Ascending aorta (tissue), 2 donors: ENCODE measurements around the gene AGK. TPM values are rescaled to one million over a fixed set of nuclear protein-coding genes. Genes with fewer than 3 reads are reported as not detected.

Experiments
- DNase-seq, 2 donors: peaks; one replicate each; pipeline ENCODE4 v3.0.0-alpha.2; 2019; ENCODE audit warnings: low spot score in 2 of 2
- H3K27ac ChIP-seq, 2 donors: fragments of 200-600 bp; sonication (generic); one replicate each; pipeline ENCODE4 v1.5.1; 2016 to 2017; ENCODE audit warnings: mild to moderate bottlenecking in 1 of 2
- H3K27me3 ChIP-seq: fragments of 200-600 bp; sonication (generic); one replicate; pipeline ENCODE4 v1.5.1; 2017
- H3K36me3 ChIP-seq, 2 donors: fragments of 200-600 bp; sonication (generic); one replicate each; pipeline ENCODE4 v1.5.1; 2016
- H3K4me1 ChIP-seq, 2 donors: fragments of 200-600 bp; sonication (generic); one replicate each; pipeline ENCODE4 v1.5.1; 2016 to 2017; ENCODE audit warnings: mild to moderate bottlenecking in 1 of 2
- H3K4me3 ChIP-seq, 2 donors: fragments of 200-600 bp; sonication (generic); one replicate each; pipeline ENCODE4 v1.5.1; 2016 to 2017; ENCODE audit warnings: mild to moderate bottlenecking in 1 of 2
- H3K9me3 ChIP-seq, 2 donors: fragments of 200-600 bp; sonication (generic); one replicate each; pipeline ENCODE4 v1.5.1; 2016
- intact Hi-C: fragments of 100-400 bp; cut with DNase I; formaldehyde crosslinking; loops from one replicate; pipeline ENCODE4 v1.15.1; 2023
- total RNA-seq: library from RNA; depleted of rRNA; stranded (reverse); fragments of >200 nt; gene quantifications from one replicate; pipeline ENCODE4 v1.1.0, GENCODE V29; 2016
- TF ChIP-seq, protein P1 (sequence below), 3 experiments: fragments of 200-600 bp in 2 of 3; fragments of 450-650 bp in 1 of 3; sonication (generic) in 2 of 3; IDR thresholded peaks; one replicate each; pipeline ENCODE4 v1.5.1; 2016 to 2019; ENCODE audit warnings: antibody characterized with exemption in 3 of 3, mild to moderate bottlenecking in 1 of 3, moderate library complexity in 1 of 3

Gene AGK
- total RNA-seq, 1 donor from 2014 or later: 16.1 TPM

GRCh38 chr7:141693082-141693481 lies 141.9 kb downstream of the AGK start:
- peaks cover 0 to 16% of the 10 kb centered on the region in 2 donors for H3K4me1 ChIP-seq
- H3K9me3 ChIP-seq: no peaks in the 10 kb centered on the region
- no peaks in the 10 kb centered on the region for H3K36me3 ChIP-seq
- H3K27me3 ChIP-seq: no peaks in the 10 kb centered on the region
- H3K27ac ChIP-seq: no peak overlapping the region
- DNase-seq: no peak
- intact Hi-C loops: no loop called here
- TF ChIP-seq, protein P1, sequence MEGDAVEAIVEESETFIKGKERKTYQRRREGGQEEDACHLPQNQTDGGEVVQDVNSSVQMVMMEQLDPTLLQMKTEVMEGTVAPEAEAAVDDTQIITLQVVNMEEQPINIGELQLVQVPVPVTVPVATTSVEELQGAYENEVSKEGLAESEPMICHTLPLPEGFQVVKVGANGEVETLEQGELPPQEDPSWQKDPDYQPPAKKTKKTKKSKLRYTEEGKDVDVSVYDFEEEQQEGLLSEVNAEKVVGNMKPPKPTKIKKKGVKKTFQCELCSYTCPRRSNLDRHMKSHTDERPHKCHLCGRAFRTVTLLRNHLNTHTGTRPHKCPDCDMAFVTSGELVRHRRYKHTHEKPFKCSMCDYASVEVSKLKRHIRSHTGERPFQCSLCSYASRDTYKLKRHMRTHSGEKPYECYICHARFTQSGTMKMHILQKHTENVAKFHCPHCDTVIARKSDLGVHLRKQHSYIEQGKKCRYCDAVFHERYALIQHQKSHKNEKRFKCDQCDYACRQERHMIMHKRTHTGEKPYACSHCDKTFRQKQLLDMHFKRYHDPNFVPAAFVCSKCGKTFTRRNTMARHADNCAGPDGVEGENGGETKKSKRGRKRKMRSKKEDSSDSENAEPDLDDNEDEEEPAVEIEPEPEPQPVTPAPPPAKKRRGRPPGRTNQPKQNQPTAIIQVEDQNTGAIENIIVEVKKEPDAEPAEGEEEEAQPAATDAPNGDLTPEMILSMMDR (IDR thresholded peaks at IDR 0.05): no peak
- H3K4me3 ChIP-seq: no peak overlapping the region

DNA sequence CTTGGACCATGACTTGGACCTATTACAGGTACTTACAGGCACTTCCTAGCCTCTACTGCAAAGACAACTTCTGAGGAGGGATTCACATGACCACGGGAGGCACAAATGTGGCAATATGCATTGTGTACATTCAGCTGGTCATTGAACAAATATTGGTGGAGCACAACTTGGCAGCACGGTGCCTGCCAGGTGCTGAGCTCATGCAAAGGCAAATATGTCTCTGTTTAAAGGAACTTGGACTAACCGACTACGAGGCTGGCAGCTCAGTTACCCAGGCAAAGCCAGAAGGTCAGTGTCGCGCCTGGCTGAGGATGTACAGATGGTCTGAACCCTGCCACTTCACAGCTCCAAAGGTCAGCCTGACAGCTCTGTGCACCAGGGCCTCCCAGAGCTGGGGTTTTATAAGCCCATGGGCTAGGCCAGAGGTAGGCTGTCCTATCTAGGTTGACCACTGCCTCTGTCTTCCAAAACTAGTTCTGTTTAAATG lies 144.6 kb downstream of the AGK start:
- Histone ChIP-seq H3K9me3 (no peaks in the 10 kb centered on the region), H3K4me3 (no peak overlapping the region), H3K27me3 (no peaks in the 10 kb centered on the region), H3K27ac (no peak overlapping the region), H3K4me1 (peaks cover 0 to 22% of the 10 kb centered on the region in 2 donors), H3K36me3 (no peaks in the 10 kb centered on the region)
- TF ChIP-seq, protein P1 (IDR thresholded peaks at IDR 0.05): no peak
- no peak for DNase-seq
- intact Hi-C loops: no loop called here

DNA sequence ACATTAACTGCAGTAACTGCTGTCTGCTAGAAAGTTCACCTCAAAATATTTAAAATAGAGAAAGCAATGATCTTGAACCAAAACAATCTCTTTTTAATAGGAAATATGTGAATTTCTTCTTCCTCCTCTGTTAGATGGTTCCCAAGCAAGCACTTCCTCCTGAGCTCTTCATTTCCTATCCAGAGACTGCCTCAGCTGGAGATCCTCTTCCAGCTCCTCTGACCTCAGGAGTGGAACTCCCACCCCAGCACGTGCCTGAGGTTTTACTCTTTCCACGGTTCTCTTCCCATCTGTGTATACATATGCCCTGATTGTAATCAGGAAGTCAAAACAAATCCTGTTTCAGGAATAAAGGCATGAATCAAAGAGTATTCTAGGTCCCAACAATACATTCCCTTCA lies 145.1 kb downstream of the AGK start:
- no peak overlapping the region for H3K4me3 ChIP-seq
- H3K4me1 ChIP-seq: peaks cover 0 to 22% of the 10 kb centered on the region in 2 donors
- no peaks in the 10 kb centered on the region for H3K36me3 ChIP-seq
- no peak for DNase-seq
- TF ChIP-seq, protein P1 (IDR thresholded peaks at IDR 0.05): no peak
- H3K27me3 ChIP-seq: no peaks in the 10 kb centered on the region
- no peak overlapping the region for H3K27ac ChIP-seq
- no peaks in the 10 kb centered on the region for H3K9me3 ChIP-seq
- intact Hi-C loops: no loop called here

- Histone ChIP-seq H3K27me3 (no peaks in the 10 kb centered on the region), H3K4me1 (peaks cover 0 to 22% of the 10 kb centered on the region in 2 donors), H3K36me3 (no peaks in the 10 kb centered on the region), H3K27ac (no peak overlapping the region), H3K9me3 (no peaks in the 10 kb centered on the region), H3K4me3 (no peak overlapping the region)
- TF ChIP-seq, protein P1 (IDR thresholded peaks at IDR 0.05): no peak
- DNase-seq: no peak
- intact Hi-C loops: no loop called here
Observed at GRCh38 chr7:141697211-141697871, 146.1 kb downstream of the AGK start.

DNA sequence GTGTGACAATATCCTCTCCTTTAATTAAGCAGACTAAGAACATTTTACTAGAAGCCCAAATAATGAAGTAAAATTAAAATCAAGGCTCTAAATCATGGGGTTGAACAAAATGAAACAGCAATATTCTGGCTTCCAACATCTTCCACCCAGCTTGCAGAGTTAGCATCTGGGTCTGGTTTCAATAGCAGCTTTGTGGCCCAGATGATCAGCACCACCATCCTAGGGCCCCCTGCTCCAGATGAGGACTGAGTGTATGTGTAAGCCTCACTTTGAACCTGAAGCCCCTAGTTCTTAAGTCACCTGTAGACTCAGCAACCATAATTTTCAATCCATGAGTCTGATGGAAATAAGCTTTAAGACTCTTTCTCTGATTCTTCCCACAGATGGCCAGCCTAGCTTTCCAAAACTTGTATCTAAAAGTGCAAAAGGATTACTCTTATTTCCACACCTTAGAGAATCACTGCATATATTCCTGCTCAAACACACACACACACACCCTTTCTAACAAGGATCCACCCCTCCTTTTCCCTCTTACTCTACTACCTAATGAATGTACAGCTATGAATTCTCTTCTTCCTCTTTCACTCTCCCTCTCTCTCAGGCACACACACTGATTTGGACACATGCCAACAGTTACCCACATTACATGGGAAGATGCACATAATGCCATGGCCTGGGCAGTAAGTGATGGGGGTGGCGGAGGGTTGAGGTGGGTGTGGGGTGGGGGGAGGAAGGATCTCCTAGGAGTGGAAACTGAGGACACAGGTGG lies 147.2 kb downstream of the AGK start:
- peaks cover 0 to 22% of the 10 kb centered on the region in 2 donors for H3K4me1 ChIP-seq

More for the DNA sequence above, 147.2 kb downstream of the AGK start:
- no peaks in the 10 kb centered on the region for H3K36me3 ChIP-seq
- no peaks in the 10 kb centered on the region for H3K9me3 ChIP-seq
- H3K4me3 ChIP-seq: no peak overlapping the region
- no peak for DNase-seq
- intact Hi-C loops: no loop called here
- no peak overlapping the region for H3K27ac ChIP-seq
- TF ChIP-seq, protein P1 (IDR thresholded peaks at IDR 0.05): no peak
- no peaks in the 10 kb centered on the region for H3K27me3 ChIP-seq
